ENCODE results near the gene TPO.

GRCh38 chr2:1586923-1587840, 173.9 kb downstream of the TPO start:
- TF ChIP-seq CTCF (IDR thresholded peaks at IDR 0.05) (no peak), POLR2A (IDR thresholded peaks at IDR 0.05) (no peak)
